ENCODE measurements around the gene TP53I13.

DNA sequence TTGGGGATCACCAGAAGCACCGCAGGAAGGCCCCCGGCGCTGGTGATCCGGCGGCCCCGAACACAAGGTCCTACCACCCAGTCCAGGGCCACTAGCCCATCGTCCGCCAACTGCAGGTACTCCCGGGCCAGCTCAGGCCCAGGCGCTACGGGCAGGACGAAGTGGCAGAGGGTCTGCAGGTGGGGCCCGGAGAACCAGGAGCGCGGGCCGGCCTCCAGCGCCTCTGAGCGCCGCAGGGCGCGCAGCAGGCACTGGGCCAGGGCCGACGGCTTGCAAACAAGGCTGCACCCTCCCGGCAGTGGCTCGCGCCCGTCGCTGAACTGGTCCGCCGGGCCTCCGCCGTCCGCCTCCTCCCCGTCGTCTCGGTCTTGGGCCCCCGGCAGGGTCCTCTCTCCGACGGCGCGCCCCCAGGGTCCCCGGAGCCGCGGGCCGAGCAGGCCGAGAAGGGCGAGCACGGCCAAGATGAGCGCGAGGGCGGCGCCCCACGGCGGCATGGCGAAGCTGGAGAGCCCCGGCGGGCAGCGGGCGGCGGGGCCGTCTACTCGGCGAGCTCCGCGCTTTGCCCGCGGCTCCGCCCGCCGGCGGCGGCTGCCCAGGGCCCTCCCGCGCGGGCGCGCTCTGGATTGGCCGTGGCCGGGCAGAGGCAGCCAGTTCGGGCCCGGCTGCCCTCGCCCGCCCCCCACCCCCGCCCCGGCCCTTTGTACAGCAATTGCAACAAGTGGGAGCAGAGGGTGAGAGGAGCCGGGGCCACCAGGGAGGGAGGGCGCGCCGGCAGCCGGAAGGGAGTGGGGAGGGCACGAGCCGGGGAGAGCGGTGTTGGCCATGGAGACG lies 1.8 kb upstream of the TP53I13 start, which contains the start of gene ABHD15:
- no peak for TF ChIP-seq GATA3 (IDR thresholded peaks at IDR 0.05; ENCODE audit: low read depth, low read length)
- no peak for TF ChIP-seq GATA2 (IDR thresholded peaks at IDR 0.05; ENCODE audit: low read depth, low read length)
